Spleen (tissue), 11 donors: ENCODE measurements around the gene MSI2. TPM values are rescaled to one million over a fixed set of nuclear protein-coding genes. Genes with fewer than 3 reads are reported as not detected.

Experiments used
- DNase-seq: peaks from one replicate; pipeline ENCODE4 v3.0.0-alpha.2; 2020
- H3K27ac ChIP-seq, 8 donors: fragments of 200-600 bp; sonication (generic) in 7 of 8; 1 replicate in 4 of 8; 2 replicates in 4 of 8; pipeline versions ENCODE4 v1.5.0 to v1.8.0; 2016 to 2021; ENCODE audit warnings: inconsistent platforms in 4 of 8, mild to moderate bottlenecking in 4 of 8, moderate library complexity in 1 of 8
- H3K27me3 ChIP-seq, 7 donors: fragments of 200-600 bp; sonication (generic) in 6 of 7; replicated peaks in 1 of 7; 1 replicate in 4 of 7; 2 replicates in 3 of 7; pipeline versions ENCODE4 v1.5.0 to v1.8.0; 2016 to 2021; ENCODE audit warnings: inconsistent platforms in 3 of 7, mild to moderate bottlenecking in 1 of 7
- H3K36me3 ChIP-seq, 6 donors: fragments of 200-600 bp; sonication (generic) in 5 of 6; 1 replicate in 4 of 6; 2 replicates in 2 of 6; pipeline versions ENCODE4 v1.5.0 to v1.8.0; 2016 to 2021; ENCODE audit warnings: inconsistent platforms in 2 of 6
- H3K4me1 ChIP-seq, 6 donors: fragments of 200-600 bp; sonication (generic) in 5 of 6; 1 replicate in 3 of 6; 2 replicates in 3 of 6; pipeline versions ENCODE4 v1.5.0 to v1.8.0; 2016 to 2021; ENCODE audit warnings: inconsistent platforms in 3 of 6
- H3K4me3 ChIP-seq, 8 donors: fragments of 200-600 bp; sonication (generic) in 7 of 8; 1 replicate in 4 of 8; 2 replicates in 4 of 8; pipeline versions ENCODE4 v1.5.0 to v1.8.0; 2016 to 2021; ENCODE audit warnings: inconsistent platforms in 4 of 8, mild to moderate bottlenecking in 4 of 8, moderate library complexity in 2 of 8
- H3K9me3 ChIP-seq, 8 donors: fragments of 200-600 bp; sonication (generic) in 7 of 8; 1 replicate in 4 of 8; 2 replicates in 4 of 8; pipeline versions ENCODE4 v1.5.0 to v1.8.0; 2016 to 2021; ENCODE audit warnings: inconsistent platforms in 4 of 8
- CTCF ChIP-seq, 11 experiments: fragments of 200-600 bp in 7 of 11; fragments of 450-650 bp in 4 of 11; sonication (generic) in 4 of 11; IDR thresholded peaks in 8 of 11; conservative IDR thresholded peaks in 3 of 11; 1 replicate in 7 of 11; 2 replicates in 4 of 11; pipeline versions ENCODE4 v1.4.0 to v1.8.0; 2016 to 2021; ENCODE audit warnings: antibody characterized with exemption in 11 of 11, inconsistent platforms in 4 of 11, mild to moderate bottlenecking in 1 of 11
- POLR2A ChIP-seq, 3 donors: fragments of 450-650 bp; IDR thresholded peaks; one replicate each; pipeline ENCODE4 v1.5.1; 2017; ENCODE audit warnings: antibody characterized with exemption in 3 of 3, mild to moderate bottlenecking in 1 of 3
- POLR2AphosphoS5 ChIP-seq, 3 donors: sonication (generic); formaldehyde crosslinking; IDR thresholded peaks; one replicate each; pipeline ENCODE4 v1.5.1; 2017; ENCODE audit warnings: antibody characterized with exemption in 3 of 3
- WGBS, 5 donors: extraction: QIAGEN DNeasy Blood & Tissue Kit in 3 of 5; methylation state at CpG; one replicate each; pipeline versions ENCODE4 v1.1.5 to v1.1.7; 2013 to 2018; 5-methylcytosine and 5-hydroxymethylcytosine counted together
- intact Hi-C: fragments of 100-400 bp; cut with DNase I; formaldehyde crosslinking; loops from one replicate; pipeline ENCODE4 v1.15.0; 2023; ENCODE audit warnings: low total_unique reads
- polyA plus RNA-seq, 3 donors: library from polyadenylated mRNA; stranded (reverse); fragments of 200-250 nt; gene quantifications; one replicate each; pipeline ENCODE4 v1.2.1, GENCODE V29; 2013
- total RNA-seq, 7 donors: library from RNA; depleted of rRNA in 3 of 7; stranded (reverse); fragments of >200 nt in 3 of 7; fragmentation: NEBNext Ultra II Directional in 4 of 7; extraction: Animal tissue kit (Norgen Biotek cat#: 25700) in 4 of 7; gene quantifications; one replicate each; pipeline versions ENCODE4 v1.1.0 to v1.2.1, GENCODE V29; 2016 to 2021
- donor health status: healthy with polysubstance abuse.
- donor health status: DM: no; HTN: no; CAD: no; lungs with moderate emphysema.
- donor health status: DM: no; HTN: no; CAD: no.
- donor health status: Bipolar disorder and iron deficiency.
- donor health status: healthy.
- donor health status: DM: no; HTN: no; CAD: no.
- donor health status: DM: yes; HTN: yes; CAD: no.

Gene MSI2
- total and polyA plus RNA-seq, 10 donors, result 9.8 to 131 (median 64.7) TPM

GRCh38 chr17:57515662-57516211 is 259.4 kb downstream of the MSI2 start:
- no peak for DNase-seq
- intact Hi-C loops, result no loop called here
- no peak overlapping the region for H3K27ac ChIP-seq
- H3K4me3 ChIP-seq, result no peak overlapping the region
- no peaks in the 10 kb centered on the region for H3K36me3 ChIP-seq
- no peaks in the 10 kb centered on the region for H3K9me3 ChIP-seq
- TF ChIP-seq POLR2AphosphoS5 (IDR thresholded peaks at IDR 0.05) (no peak), POLR2A (IDR thresholded peaks at IDR 0.05) (no peak), CTCF (IDR thresholded peaks at IDR 0.05 in 8 of 11, conservative IDR thresholded peaks at IDR 0.05 in 3 of 11) (no peak)
- peaks cover 0 to 44% (median 16%) of the 10 kb centered on the region in 6 donors for H3K4me1 ChIP-seq
- no peaks in the 10 kb centered on the region for H3K27me3 ChIP-seq
- WGBS, 5 donors, result 94 to 100% (median 98%) methylated on average over 1 of the region's 1 CpG

- TF ChIP-seq POLR2AphosphoS5 (IDR thresholded peaks at IDR 0.05), result no peak
- TF ChIP-seq POLR2A (IDR thresholded peaks at IDR 0.05), result no peak
- no peak for TF ChIP-seq CTCF (IDR thresholded peaks at IDR 0.05 in 8 of 11, conservative IDR thresholded peaks at IDR 0.05 in 3 of 11)
- Histone ChIP-seq H3K27ac (no peak overlapping the region), H3K27me3 (no peaks in the 10 kb centered on the region), H3K36me3 (no peaks in the 10 kb centered on the region), H3K4me3 (no peak overlapping the region), H3K9me3 (no peaks in the 10 kb centered on the region), H3K4me1 (peaks cover 0 to 52% (median 14%) of the 10 kb centered on the region in 6 donors)
- intact Hi-C loops, result no loop called here
- no peak for DNase-seq
- WGBS, 5 donors, result 80 to 91% (median 87%) methylated on average over 10 of the region's 10 CpGs
Measured at GRCh38 chr17:57516290-57517230, 260.2 kb downstream of the MSI2 start.

GRCh38 chr17:57517273-57517631 is 260.9 kb downstream of the MSI2 start:
- 82 to 91% (median 89%) methylated on average over 7 of the region's 7 CpGs for WGBS, 5 donors
- no peak overlapping the region for H3K4me3 ChIP-seq
- H3K4me1 ChIP-seq, result peaks cover under 1 to 52% (median 17%) of the 10 kb centered on the region in 6 donors
- H3K9me3 ChIP-seq, result no peaks in the 10 kb centered on the region
- DNase-seq, result no peak
- intact Hi-C loops, result no loop called here
- H3K27ac ChIP-seq, result no peak overlapping the region
- H3K36me3 ChIP-seq, result no peaks in the 10 kb centered on the region
- no peak for TF ChIP-seq CTCF (IDR thresholded peaks at IDR 0.05 in 8 of 11, conservative IDR thresholded peaks at IDR 0.05 in 3 of 11)
- no peak for TF ChIP-seq POLR2A (IDR thresholded peaks at IDR 0.05)
- TF ChIP-seq POLR2AphosphoS5 (IDR thresholded peaks at IDR 0.05), result no peak
- H3K27me3 ChIP-seq, result no peaks in the 10 kb centered on the region
